Brain microvascular endothelial cell (primary cell): Measurements from ENCODE around the gene CABLES1.

Experiments
- DNase-seq: peaks from one replicate; pipeline ENCODE4 v3.0.0-alpha.2; 2020
- H3K27ac ChIP-seq: fragments of 250-450 bp; sonication (Bioruptor Pico); 2 replicates; pipeline ENCODE4 v1.5.1; 2020; ENCODE audit warnings: mild to moderate bottlenecking, moderate library complexity
- H3K27me3 ChIP-seq: fragments of 250-450 bp; sonication (Bioruptor Pico); replicated peaks from 2 replicates; pipeline ENCODE4 v1.5.1; 2020; ENCODE audit warnings: mild to moderate bottlenecking
- H3K36me3 ChIP-seq: fragments of 250-450 bp; sonication (Bioruptor Pico); replicated peaks from 2 replicates; pipeline ENCODE4 v1.5.1; 2020; ENCODE audit warnings: mild to moderate bottlenecking
- H3K4me3 ChIP-seq: 2 replicates; pipeline ENCODE4 v1.5.1; 2011; ENCODE audit warnings: low read depth, mild to moderate bottlenecking, control low read depth, low read length, moderate library complexity
- in situ Hi-C: cut with HindIII; loops from 2 replicates; pipeline ENCODE4 v1.10.0; 2017; ENCODE audit warnings: low sequenced_read_pairs, low pct_ligation_motif_present
- TF ChIP-seq, protein P1 (sequence below): IDR thresholded peaks from 2 replicates; pipeline ENCODE4 v1.5.1; 2011; ENCODE audit warnings: low read depth, mild to moderate bottlenecking, moderate library complexity, low read length, control low read depth, inconsistent platforms; ENCODE audit errors: missing control alignments

The CABLES1 gene

DNA sequence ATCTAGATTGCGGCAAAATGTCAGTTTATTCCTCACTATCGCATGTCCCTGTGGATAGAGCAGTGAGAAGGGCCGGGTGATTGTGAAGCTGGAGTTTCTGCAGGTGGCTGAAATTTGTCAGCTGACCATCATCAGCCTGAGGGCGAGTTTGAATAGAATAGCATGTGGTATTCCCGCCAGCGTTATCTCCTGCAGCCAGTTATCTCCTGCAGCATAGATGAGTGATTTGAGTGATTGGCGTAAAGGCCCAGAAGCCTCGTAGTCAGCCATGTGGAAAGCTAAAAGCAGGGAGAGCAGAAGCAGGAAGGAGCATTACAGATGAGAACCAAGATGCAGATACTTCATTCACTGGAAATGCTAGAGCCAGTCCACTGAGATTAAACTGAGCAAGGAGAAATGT, 65.5 kb downstream of the CABLES1 start:
- Histone ChIP-seq H3K4me3 (no peak overlapping the region), H3K27ac (no peak overlapping the region), H3K27me3 (no peaks in the 10 kb centered on the region), H3K36me3 (peaks cover 5% of the 10 kb centered on the region)
- no peak for DNase-seq
- TF ChIP-seq, protein P1, sequence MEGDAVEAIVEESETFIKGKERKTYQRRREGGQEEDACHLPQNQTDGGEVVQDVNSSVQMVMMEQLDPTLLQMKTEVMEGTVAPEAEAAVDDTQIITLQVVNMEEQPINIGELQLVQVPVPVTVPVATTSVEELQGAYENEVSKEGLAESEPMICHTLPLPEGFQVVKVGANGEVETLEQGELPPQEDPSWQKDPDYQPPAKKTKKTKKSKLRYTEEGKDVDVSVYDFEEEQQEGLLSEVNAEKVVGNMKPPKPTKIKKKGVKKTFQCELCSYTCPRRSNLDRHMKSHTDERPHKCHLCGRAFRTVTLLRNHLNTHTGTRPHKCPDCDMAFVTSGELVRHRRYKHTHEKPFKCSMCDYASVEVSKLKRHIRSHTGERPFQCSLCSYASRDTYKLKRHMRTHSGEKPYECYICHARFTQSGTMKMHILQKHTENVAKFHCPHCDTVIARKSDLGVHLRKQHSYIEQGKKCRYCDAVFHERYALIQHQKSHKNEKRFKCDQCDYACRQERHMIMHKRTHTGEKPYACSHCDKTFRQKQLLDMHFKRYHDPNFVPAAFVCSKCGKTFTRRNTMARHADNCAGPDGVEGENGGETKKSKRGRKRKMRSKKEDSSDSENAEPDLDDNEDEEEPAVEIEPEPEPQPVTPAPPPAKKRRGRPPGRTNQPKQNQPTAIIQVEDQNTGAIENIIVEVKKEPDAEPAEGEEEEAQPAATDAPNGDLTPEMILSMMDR: no peak
- in situ Hi-C loops: no loop called here

GRCh38 chr18:23201741-23202140, 66.5 kb downstream of the CABLES1 start:
- peaks cover 5% of the 10 kb centered on the region for H3K36me3 ChIP-seq
- in situ Hi-C loops: no loop called here
- no peak overlapping the region for H3K4me3 ChIP-seq
- no peaks in the 10 kb centered on the region for H3K27me3 ChIP-seq
- TF ChIP-seq, protein P1: no peak
- H3K27ac ChIP-seq: no peak overlapping the region
- DNase-seq: no peak

DNA sequence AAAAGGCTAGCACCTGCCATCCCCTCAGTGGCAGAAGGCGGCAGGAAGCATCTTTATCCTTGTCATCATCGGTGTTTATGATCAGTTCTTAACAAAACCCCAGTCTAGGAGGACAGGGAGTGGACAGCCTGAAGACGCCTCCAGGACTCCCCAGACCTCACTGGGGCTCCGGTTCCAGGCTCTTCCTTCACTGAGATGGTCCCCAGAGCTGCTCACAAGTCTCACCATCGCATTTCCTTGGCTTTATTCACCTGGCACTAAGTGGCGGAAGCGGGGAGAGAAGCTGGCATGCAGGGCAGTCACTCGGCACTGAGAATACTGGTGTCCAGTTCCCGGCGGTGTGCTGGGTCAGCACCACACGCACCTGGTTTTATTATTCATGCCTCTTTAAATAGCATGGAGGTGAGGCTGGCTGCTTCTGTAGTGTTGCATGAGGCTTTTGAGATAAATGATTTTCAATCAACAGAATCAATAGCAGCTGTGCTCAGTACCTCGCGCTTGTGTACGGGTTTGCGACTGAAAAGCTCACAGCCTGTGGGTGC, 68.7 kb downstream of the CABLES1 start:
- no peak overlapping the region for H3K27ac ChIP-seq

DNA sequence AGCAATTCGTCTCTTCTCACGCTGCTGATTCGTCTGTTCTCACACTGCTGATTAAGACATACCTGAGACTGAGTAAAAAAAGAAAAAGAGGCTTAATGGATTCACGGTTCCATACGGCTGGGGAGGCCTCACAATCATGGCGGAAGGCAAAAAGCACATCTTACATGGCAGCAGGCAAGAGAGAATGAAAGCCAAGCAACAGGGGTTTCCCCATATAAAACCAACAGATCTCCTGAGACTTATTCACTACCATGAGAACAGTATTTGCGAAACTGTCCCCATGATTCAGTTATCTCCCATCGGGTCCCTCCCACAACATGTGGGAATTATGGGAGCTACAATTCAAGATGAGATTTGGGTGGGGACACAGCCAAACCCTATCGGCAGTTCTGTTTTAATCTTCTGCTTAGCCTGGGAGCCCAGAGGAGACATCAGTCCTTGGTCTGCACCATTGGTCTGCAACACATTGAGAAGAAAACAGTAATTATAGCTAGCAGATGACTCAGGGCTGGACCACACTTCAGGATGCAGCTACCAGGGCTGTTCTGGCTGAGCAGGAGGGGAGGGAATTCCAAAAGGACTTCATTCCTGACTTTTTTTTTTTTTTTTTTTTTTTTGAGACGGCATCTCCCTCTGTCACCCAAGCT, 69.4 kb downstream of the CABLES1 start:
- no peak overlapping the region for H3K4me3 ChIP-seq
- no peak overlapping the region for H3K27ac ChIP-seq
- in situ Hi-C loops: no loop called here
- TF ChIP-seq, protein P1: no peak
- DNase-seq: no peak
- H3K36me3 ChIP-seq: no peaks in the 10 kb centered on the region
- H3K27me3 ChIP-seq: no peaks in the 10 kb centered on the region

More for the DNA sequence above, 68.7 kb downstream of the CABLES1 start:
- TF ChIP-seq, protein P1: no peak
- no peak for DNase-seq
- in situ Hi-C loops: no loop called here
- Histone ChIP-seq H3K27me3 (no peaks in the 10 kb centered on the region), H3K36me3 (no peaks in the 10 kb centered on the region), H3K4me3 (no peak overlapping the region)

DNA sequence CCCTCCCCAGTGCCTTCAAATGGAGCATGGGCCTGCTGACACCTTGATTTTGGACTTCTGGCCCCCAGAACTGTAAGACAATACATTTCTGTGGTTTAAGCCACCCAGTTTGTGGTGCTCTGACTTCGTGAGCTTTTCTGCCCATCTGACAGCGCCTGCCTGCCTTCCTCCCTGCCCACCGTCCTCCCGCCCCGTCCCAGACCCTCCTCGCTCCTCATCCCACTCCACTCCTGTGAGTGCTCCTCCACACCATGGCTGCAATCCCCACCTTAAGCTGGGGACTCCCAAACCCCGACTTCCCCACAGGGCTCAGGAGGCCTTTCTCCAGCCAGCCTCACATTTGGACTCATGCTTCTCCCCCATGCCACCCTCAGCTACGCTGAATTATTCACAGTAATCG, 70.7 kb downstream of the CABLES1 start:
- TF ChIP-seq, protein P1: no peak
- H3K4me3 ChIP-seq: no peak overlapping the region
- no peaks in the 10 kb centered on the region for H3K27me3 ChIP-seq
- no peaks in the 10 kb centered on the region for H3K36me3 ChIP-seq
- in situ Hi-C loops: no loop called here
- no peak overlapping the region for H3K27ac ChIP-seq
- DNase-seq: no peak
